Endothelial cell of umbilical vein (primary cell): ENCODE data around the gene TUBG1. TPM values are rescaled to one million over a fixed set of nuclear protein-coding genes. Genes with fewer than 3 reads are reported as not detected.
A peak's percentile ranks its signal among the peaks of the same experiment; 100 is the strongest.

Source experiments
- BruUV-seq: library from RNA; stranded (reverse); fragments of 400-500 nt; replicated peaks from 2 replicates; lab custom pipeline; 2021; lab: Mats Ljungman, UMichigan
- CTCF ChIA-PET: fragments of 300-600, 350-600 bp; sonication (Branson Sonifier 250); formaldehyde crosslinking; loops from one replicate; lab custom pipeline; 2021; ENCODE audit warnings: antibody characterized with exemption, inconsistent platforms; lab: Charles Lee
- POLR2A ChIA-PET: fragments of 300-600, 350-600 bp; sonication (Branson Sonifier 250); formaldehyde crosslinking; loops from one replicate; lab custom pipeline; 2021; ENCODE audit warnings: antibody characterized with exemption, inconsistent platforms; lab: Charles Lee
- DNase-seq: peaks from one replicate; pipeline ENCODE4 v3.0.0-alpha.2; 2011; ENCODE audit warnings: low read depth, low spot score
- FAIRE-seq: peaks from 2 replicates; lab custom pipeline; 2011; peaks lifted over from hg19 to GRCh38; lab: Jason Lieb, UNC
- H2AFZ ChIP-seq: 2 replicates; pipeline ENCODE4 v1.6.0; 2012; ENCODE audit warnings: low read depth, low read length, control low read depth, inconsistent platforms
- H3K27ac ChIP-seq: 2 replicates; pipeline ENCODE4 v1.5.1; 2011; ENCODE audit warnings: low read depth, mild to moderate bottlenecking, control low read depth, low read length, moderate library complexity; ENCODE audit not compliant: insufficient read depth
- H3K27me3 ChIP-seq, 2 experiments: 2 replicates each; pipeline versions ENCODE4 v1.6.0 to v1.6.1; 2011; ENCODE audit warnings: low read length in 2 of 2, mixed read lengths in 1 of 2; ENCODE audit not compliant: control insufficient read depth in 2 of 2, insufficient read depth in 2 of 2
- H3K36me3 ChIP-seq, 2 experiments: 2 replicates in 1 of 2; 3 replicates in 1 of 2; pipeline ENCODE4 v1.5.1; 2011; ENCODE audit warnings: low read length in 2 of 2, mild to moderate bottlenecking in 1 of 2, moderate library complexity in 1 of 2; ENCODE audit not compliant: control insufficient read depth in 2 of 2, insufficient read depth in 2 of 2; ENCODE audit errors: extremely low read depth in 1 of 2
- H3K4me1 ChIP-seq: 3 replicates; pipeline ENCODE4 v1.5.1; 2011; ENCODE audit warnings: mild to moderate bottlenecking, low read length; ENCODE audit not compliant: control insufficient read depth, insufficient read depth; ENCODE audit errors: extremely low read depth
- H3K4me2 ChIP-seq: 2 replicates; pipeline ENCODE4 v1.6.1; 2011; ENCODE audit warnings: low read length, control low read depth, mixed read lengths; ENCODE audit not compliant: insufficient read depth
- H3K4me3 ChIP-seq, 3 experiments: fragments of 200-600 bp in 1 of 3; sonication (generic), shearing (Covaris generic) in 1 of 3; replicated peaks in 1 of 3; 2 replicates each; pipeline ENCODE4 v1.5.1; 2011 to 2016; ENCODE audit warnings: control low read depth in 3 of 3, low read length in 3 of 3, mild to moderate bottlenecking in 2 of 3, inconsistent platforms in 1 of 3, low read depth in 1 of 3, moderate library complexity in 1 of 3; ENCODE audit not compliant: insufficient read depth in 1 of 3
- H3K79me2 ChIP-seq: 2 replicates; pipeline ENCODE4 v1.6.0; 2012; ENCODE audit warnings: low read length, inconsistent platforms; ENCODE audit not compliant: control insufficient read depth, insufficient read depth
- H3K9ac ChIP-seq: replicated peaks from 2 replicates; pipeline ENCODE3; 2011; ENCODE audit warnings: low read length, control low read depth; ENCODE audit not compliant: insufficient read depth; ENCODE audit errors: extremely low read depth
- H3K9me1 ChIP-seq: replicated peaks from 3 replicates; pipeline ENCODE4 v1.6.0; 2011; ENCODE audit warnings: mild to moderate bottlenecking, low read length; ENCODE audit not compliant: control insufficient read depth, insufficient read depth; ENCODE audit errors: extremely low read depth
- H3K9me3 ChIP-seq: replicated peaks from 2 replicates; pipeline ENCODE4 v1.5.1; 2012; ENCODE audit warnings: low read length, inconsistent platforms; ENCODE audit not compliant: control insufficient read depth, insufficient read depth
- H4K20me1 ChIP-seq: replicated peaks from 2 replicates; pipeline ENCODE3; 2011; ENCODE audit warnings: mild to moderate bottlenecking, low read length; ENCODE audit not compliant: control insufficient read depth, insufficient read depth; ENCODE audit errors: extremely low read depth
- CTCF ChIP-seq, 2 donors: IDR thresholded peaks; 1 replicate in 1 of 2; 2 replicates in 1 of 2; pipeline ENCODE4 v1.5.1; 2011; ENCODE audit warnings: low read length in 2 of 2, mild to moderate bottlenecking in 2 of 2, moderate library complexity in 2 of 2, control low read depth in 1 of 2, inconsistent platforms in 1 of 2, low read depth in 1 of 2; ENCODE audit not compliant: insufficient read depth in 1 of 2; ENCODE audit errors: extremely low read depth in 1 of 2
- EZH2 ChIP-seq: IDR thresholded peaks from 2 replicates; pipeline ENCODE4 v1.6.1; 2012; ENCODE audit warnings: borderline replicate concordance, low read depth, mild to moderate bottlenecking, moderate library complexity, low read length, inconsistent platforms; ENCODE audit not compliant: severe bottlenecking
- FOS ChIP-seq: IDR thresholded peaks from 2 replicates; pipeline ENCODE4 v1.6.1; 2011; ENCODE audit warnings: mild to moderate bottlenecking, low read length, moderate library complexity, borderline replicate concordance; ENCODE audit not compliant: insufficient read depth
- GATA2 ChIP-seq: IDR thresholded peaks from 2 replicates; pipeline ENCODE4 v1.7.0; 2011; ENCODE audit warnings: low read depth, mild to moderate bottlenecking, moderate library complexity, mixed read lengths, low read length; ENCODE audit not compliant: insufficient read length, insufficient read depth
- JUN ChIP-seq: IDR thresholded peaks from 2 replicates; pipeline ENCODE4 v1.6.1; 2011; ENCODE audit warnings: borderline replicate concordance, low read depth; ENCODE audit not compliant: insufficient read length, insufficient read depth
- MAX ChIP-seq: IDR thresholded peaks from 2 replicates; pipeline ENCODE4 v1.6.1; 2011; ENCODE audit not compliant: insufficient read depth, insufficient read length
- MYC ChIP-seq: IDR thresholded peaks from one replicate; pipeline ENCODE4 v1.6.1; 2011; ENCODE audit warnings: mild to moderate bottlenecking, low read depth, low read length
- POLR2A ChIP-seq: IDR thresholded peaks from 2 replicates; pipeline ENCODE4 v1.6.1; 2012; ENCODE audit warnings: low read depth, mild to moderate bottlenecking, control low read depth, low read length
- POLR2AphosphoS5 ChIP-seq: IDR thresholded peaks from 2 replicates; pipeline ENCODE4 v1.6.1; 2012; ENCODE audit warnings: low read depth, mild to moderate bottlenecking, control low read depth, low read length, moderate library complexity; ENCODE audit not compliant: insufficient read depth
- dilution Hi-C: fragments of 300-500 bp; cut with MboI; formaldehyde crosslinking; loops from one replicate; pipeline ENCODE4 v1.15.0; 2019; ENCODE audit warnings: low sequenced_read_pairs; ENCODE audit not compliant: extremely low pct_ligation_motif_present
- intact Hi-C: fragments of 100-400 bp; cut with micrococcal nuclease; formaldehyde crosslinking; loops from one replicate; pipeline ENCODE4 v1.10.0; 2022
- polyA plus RNA-seq, 4 experiments: library from polyadenylated mRNA; depleted of rRNA in 3 of 4; stranded (reverse) in 3 of 4; unstranded in 1 of 4; fragments of >200 nt; gene quantifications; 2 replicates each; pipeline versions ENCODE4 v1.2.1 to v1.2.3, GENCODE V29; 2011 to 2012; ENCODE audit warnings: missing spikeins in 1 of 4
- total RNA-seq: library from RNA; stranded (reverse); gene quantifications from 2 replicates; pipeline ENCODE4 v1.2.3, GENCODE V29; 2021

Gene TUBG1
- total and polyA plus RNA-seq, 2 donors (not counting 3 experiments of a cell fraction or from before 2014, with no cell fraction given): 102 to 132 TPM

DNA sequence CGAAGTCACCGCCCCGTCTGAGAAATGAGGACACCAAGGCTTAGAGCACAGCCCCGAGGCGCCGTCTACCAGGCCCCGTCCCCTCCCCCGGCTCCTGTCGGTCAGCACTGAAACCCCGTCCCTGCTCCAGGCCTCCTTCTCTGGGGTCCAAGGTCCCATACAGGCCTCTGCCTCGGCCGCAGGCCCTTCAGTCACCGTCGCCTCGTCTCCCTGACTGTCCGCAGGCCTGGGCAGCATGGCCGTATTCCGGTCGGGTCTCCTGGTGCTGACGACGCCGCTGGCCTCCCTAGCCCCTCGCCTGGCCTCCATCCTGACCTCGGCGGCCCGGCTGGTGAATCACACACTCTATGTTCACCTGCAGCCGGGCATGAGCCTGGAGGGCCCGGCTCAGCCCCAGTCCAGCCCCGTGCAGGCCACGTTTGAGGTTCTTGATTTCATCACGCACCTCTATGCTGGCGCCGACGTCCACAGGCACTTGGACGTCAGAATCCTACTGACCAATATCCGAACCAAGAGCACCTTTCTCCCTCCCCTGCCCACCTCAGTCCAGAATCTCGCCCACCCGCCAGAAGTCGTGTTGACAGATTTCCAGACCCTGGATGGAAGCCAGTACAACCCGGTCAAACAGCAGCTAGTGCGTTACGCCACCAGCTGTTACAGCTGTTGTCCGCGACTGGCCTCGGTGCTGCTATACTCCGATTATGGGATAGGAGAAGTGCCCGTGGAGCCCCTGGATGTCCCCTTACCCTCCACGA, 46.9 kb upstream of the TUBG1 start:
- H2AFZ ChIP-seq: peak overlapping the region; percentile 22

More for the DNA sequence above, 46.9 kb upstream of the TUBG1 start:
- H3K36me3 ChIP-seq: peaks cover 4 to 21% of the 10 kb centered on the region in 2 experiments
- no peaks in the 10 kb centered on the region for H3K9me1 ChIP-seq
- no peaks in the 10 kb centered on the region for H3K27me3 ChIP-seq
- ChIA-PET POLR2A (no interaction called here), CTCF (interaction anchor here (2.1 kb wide), 1 partner anchor 15 kb away, joined by 9 read pairs; the partner anchor contains the start of gene PSMC3IP)
- H3K27ac ChIP-seq: peak overlapping the region; percentile 72
- peak overlapping the region; percentile 90 for H3K9ac ChIP-seq
- DNase-seq: no peak
- TF ChIP-seq GATA2 (no peak), FOS (no peak), CTCF (IDR thresholded peaks at IDR 0.05; ENCODE audit: extremely low read depth in 1 of 2, insufficient read depth in 1 of 2, low read depth in 1 of 2, low read length in 2 of 2) (no peak), MYC (no peak), EZH2 (no peak), JUN (no peak), POLR2A (no peak), POLR2AphosphoS5 (no peak), MAX (no peak)
- intact Hi-C loops: no loop called here
- H3K4me2 ChIP-seq: peak overlapping the region; percentile 75
- peaks cover 25% of the 10 kb centered on the region for H3K79me2 ChIP-seq
- H3K9me3 ChIP-seq: no peaks in the 10 kb centered on the region
- H4K20me1 ChIP-seq: no peaks in the 10 kb centered on the region
- TSS peak; percentile 54 for BruUV-seq
- H3K4me1 ChIP-seq: peaks cover 26% of the 10 kb centered on the region
- dilution Hi-C loops: no loop called here
- peak; percentile 43 for FAIRE-seq
- peak overlapping the region; percentile 79 to 88 (median 88) for H3K4me3 ChIP-seq
